Right ventricle myocardium superior (tissue), 1 donor: Measurements from ENCODE around the gene SOAT1. TPM values are rescaled to one million over a fixed set of nuclear protein-coding genes. Genes with fewer than 3 reads are reported as not detected.
A peak's percentile ranks its signal among the peaks of the same experiment; 100 is the strongest.
"Not testable (repeated sequence)": the region's sequence is repeated elsewhere in the genome, so short reads cannot be mapped to it uniquely, and the experiment has no call there.

Experiments used
- ATAC-seq: fragments of 200-7000 bp; cut with Tn5 transposase; one replicate; pipeline ENCODE4 v1.9.1; 2020; ENCODE audit warnings: mild to moderate bottlenecking; ENCODE audit not compliant: poor library complexity
- DNase-seq: peaks from one replicate; pipeline ENCODE4 v3.0.0-alpha.2; 2020
- intact Hi-C: fragments of 100-400 bp; cut with DNase I; formaldehyde crosslinking; loops from one replicate; pipeline ENCODE4 v1.11.2; 2022
- total RNA-seq: library from RNA; stranded (reverse); fragmentation: NEBNext Ultra II Directional; extraction: Animal tissue kit (Norgen Biotek cat#: 25700); gene quantifications from one replicate; pipeline ENCODE4 v1.2.1, GENCODE V29; 2021
- donor health status: DM: no; HTN: yes; CAD: no; lungs with severe emphysema.

Gene SOAT1
- total RNA-seq, 1 donor from 2014 or later: 8.5 TPM

DNA sequence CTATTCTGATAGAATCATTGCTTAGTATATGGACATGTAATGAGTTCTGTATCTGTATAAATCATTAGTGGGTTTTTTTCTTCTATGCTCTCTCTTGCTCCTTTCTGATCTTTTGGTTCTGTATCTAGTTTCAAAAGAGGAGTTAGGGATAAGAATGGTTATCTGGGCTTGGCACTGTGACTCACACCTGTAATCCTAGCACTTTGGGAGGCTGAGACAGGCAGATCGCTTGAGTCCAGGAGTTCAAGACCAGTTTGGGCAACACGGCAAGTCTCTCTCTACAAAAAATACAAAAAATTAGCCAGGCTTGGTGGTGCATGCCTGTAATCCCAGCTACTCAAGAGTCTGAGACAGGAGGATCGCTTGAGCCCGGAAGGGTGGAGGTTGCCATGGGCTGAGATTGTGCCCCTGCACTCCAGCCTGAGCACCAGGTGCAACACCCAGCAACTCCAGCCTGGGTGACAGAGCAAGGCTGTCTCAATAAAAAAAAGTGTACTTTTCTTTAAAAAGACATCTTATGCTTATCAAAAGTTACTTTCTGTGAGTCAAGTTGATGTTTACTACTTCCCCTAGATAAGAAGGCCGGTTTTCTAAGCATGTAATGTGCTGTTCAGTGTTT is 44.5 kb downstream of the SOAT1 start:
- ATAC-seq (no peak), DNase-seq (no peak)
- intact Hi-C loops: no loop called here

DNA sequence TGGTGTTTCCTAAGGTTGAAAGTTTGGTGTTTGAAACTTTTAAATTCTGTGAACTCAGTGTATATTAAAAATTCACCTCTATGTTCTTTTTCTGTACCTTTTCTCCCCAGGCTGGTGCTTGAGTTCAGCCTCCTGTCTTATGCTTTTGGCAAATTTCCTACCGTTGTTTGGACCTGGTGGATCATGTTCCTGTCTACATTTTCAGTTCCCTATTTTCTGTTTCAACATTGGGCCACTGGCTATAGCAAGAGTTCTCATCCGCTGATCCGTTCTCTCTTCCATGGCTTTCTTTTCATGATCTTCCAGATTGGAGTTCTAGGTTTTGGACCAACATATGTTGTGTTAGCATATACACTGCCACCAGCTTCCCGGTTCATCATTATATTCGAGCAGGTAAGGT is 47.3 kb downstream of the SOAT1 start:
- ATAC-seq: no peak
- intact Hi-C loops: no loop called here

DNA sequence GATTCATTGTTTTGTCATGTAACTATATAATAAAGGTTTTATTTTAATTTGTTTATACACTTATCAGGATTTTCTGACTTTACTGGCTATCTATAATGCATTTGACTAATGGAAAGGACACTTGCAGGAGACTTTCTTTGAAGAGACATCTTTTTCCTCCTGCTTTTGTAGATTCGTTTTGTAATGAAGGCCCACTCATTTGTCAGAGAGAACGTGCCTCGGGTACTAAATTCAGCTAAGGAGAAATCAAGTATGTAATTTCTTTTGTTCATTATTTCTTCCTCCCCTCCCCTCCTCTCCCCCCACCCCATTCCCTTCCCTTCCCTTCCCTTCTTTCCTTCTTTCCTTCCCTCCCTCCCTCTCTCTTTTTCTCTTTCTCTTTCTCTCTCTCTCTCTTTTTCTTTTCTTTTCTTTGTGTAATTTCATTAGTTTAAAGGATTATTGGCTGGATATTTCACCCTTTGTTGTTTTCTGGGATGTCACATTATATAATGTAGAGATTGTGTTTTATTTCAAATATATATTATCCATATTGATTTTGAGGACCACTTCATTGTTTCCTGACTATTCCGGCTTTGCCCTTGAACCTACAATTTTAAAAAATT is 48.4 kb downstream of the SOAT1 start:
- intact Hi-C loops: no loop called here
- no peak for ATAC-seq
- no peak for DNase-seq

More for the DNA sequence above, 47.3 kb downstream of the SOAT1 start:
- DNase-seq: no peak

DNA sequence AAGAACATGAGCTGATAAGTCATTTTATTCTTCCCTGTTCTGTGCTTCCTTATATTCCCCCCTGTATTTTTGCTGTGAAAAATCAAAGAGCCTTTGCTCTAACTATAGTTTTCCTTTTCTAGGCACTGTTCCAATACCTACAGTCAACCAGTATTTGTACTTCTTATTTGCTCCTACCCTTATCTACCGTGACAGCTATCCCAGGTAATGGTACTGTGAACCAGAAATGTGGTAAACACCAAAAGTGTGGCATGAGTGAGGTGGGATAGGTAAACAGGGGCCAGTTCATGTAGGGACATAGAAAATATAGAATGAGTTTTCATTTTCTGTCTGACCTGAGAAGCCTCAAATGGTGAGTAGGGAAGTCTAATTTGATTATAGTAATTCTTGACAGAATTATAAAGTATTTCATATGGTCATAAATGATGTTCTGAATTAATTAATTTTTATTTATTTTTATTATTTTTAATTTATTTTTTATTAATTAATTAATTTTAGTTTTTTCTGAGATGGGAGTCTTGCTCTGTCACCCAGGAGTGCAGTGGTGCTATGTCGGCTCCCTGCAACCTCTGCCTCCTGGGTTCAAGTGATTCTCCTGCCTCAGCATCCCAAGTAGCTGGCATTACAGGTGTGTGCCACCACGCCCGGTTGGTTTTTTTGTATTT is 49.3 kb downstream of the SOAT1 start:
- DNase-seq (no peak), ATAC-seq (no peak)
- intact Hi-C loops: no loop called here

DNA sequence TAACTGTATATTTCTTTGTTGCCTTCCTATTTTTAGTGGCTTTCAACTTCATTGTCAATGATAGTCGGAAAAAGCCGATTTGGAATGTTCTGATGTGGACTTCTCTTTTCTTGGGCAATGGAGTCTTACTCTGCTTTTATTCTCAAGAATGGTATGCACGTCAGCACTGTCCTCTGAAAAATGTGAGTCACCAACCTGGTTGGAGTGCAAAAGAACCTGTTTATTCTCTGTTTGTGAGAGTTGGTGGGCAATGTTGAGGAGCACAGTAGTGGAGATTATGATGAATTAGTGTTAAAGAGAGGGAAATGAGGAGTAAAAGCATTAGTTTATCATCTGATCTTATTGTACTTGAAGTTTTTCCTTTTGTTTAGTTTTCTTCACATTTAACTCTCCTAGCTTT is 57.7 kb downstream of the SOAT1 start:
- no peak for ATAC-seq
- DNase-seq: no peak
- intact Hi-C loops: no loop called here

- DNase-seq: no peak
- intact Hi-C loops: no loop called here
- no peak for ATAC-seq
Observed at GRCh38 chr1:179352236-179352635, 58.6 kb downstream of the SOAT1 start.

GRCh38 chr1:179353546-179353945 is 59.9 kb downstream of the SOAT1 start:
- ATAC-seq: peak; percentile 98
- no peak for DNase-seq
- intact Hi-C loops: no loop called here

- intact Hi-C loops, DNase-seq, ATAC-seq: not testable (repeated sequence)
Observed at GRCh38 chr1:179361631-179362030, 68.0 kb downstream of the SOAT1 start.

DNA sequence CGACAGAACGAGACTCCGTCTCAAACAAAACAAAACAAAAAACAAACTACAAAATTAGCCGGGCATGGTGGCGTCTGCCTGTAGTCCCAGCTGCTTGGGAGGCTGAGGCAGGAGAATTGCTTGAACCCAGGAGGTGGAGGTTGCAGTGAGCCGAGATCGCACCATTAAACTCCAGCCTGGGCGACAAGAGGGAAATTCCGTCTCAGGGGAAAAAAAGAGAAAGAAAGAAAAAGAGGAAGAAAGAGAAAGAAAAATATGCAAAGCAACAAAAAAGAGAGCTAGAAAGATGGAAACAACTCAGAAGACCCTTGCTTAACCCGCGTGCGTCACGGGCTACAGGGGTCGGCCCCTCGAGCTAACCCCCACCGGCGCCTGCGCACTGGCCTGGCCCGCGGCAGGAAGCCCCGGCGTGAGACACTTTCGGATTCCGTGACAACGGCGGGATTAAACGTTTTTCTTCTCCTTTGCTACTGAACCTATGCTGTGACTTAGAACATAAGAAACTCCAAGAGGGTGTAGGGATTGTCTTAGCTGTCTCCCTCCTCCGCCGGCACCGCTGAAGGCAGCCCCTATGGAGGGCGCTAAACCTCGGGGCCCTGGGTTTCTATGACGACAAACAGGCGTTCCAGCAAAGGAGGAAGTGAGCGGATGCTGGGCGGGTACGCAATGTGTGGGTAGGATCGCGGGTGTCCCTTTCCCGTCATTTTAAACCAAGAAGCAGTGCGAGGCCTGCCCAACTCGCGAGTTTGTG is 71.9 kb downstream of the SOAT1 start, which contains the start of gene AXDND1:
AXDND1 (plus strand) TSS at position 630 of the 751 bp plus-strand sequence. CDS start 539 bp downstream, outside the sequence.
- peak; percentile 92 for DNase-seq
- intact Hi-C loops: loop anchor here (5.0 kb wide), 2 partner anchors 113 to 283 kb away; partner anchors contain the start of gene TOR3A
- peak; percentile 97 for ATAC-seq

- DNase-seq (no peak), ATAC-seq (no peak)
- intact Hi-C loops: loop anchor here (5.0 kb wide), 2 partner anchors 114 to 284 kb away; partner anchors contain the start of gene TOR3A
Observed at GRCh38 chr1:179366093-179366800, 72.7 kb downstream of the SOAT1 start.

- intact Hi-C loops: loop anchor here (5.0 kb wide), 2 partner anchors 118 to 288 kb away; partner anchors contain the start of gene TOR3A
- no peak for ATAC-seq
Observed at GRCh38 chr1:179369751-179370341, 76.2 kb downstream of the SOAT1 start.

GRCh38 chr1:179372160-179372559 is 78.6 kb downstream of the SOAT1 start:
- no peak for ATAC-seq
- intact Hi-C loops: no loop called here
- no peak for DNase-seq

More at GRCh38 chr1:179369751-179370341, 76.2 kb downstream of the SOAT1 start:
- DNase-seq: no peak

DNA sequence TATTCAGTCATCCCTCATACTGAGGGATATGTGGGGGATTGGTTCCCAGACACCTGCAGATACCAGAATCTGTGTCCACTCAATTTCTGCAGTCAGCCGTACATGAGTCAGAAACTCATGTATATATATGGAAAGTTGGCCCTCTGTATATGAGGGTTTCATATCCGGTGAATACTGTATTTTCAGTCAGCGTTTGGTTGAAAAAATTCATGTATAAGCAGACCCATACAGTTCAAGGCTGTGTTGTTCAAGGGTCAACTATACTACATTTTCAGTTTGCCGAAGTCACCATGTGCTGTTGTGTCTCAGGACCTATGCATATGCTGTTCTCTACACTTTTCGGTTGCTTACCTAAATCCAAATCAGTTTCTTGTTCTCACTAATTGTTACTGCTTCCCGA is 82.6 kb downstream of the SOAT1 start:
- intact Hi-C loops: no loop called here
- no peak for ATAC-seq
- DNase-seq: no peak

DNA sequence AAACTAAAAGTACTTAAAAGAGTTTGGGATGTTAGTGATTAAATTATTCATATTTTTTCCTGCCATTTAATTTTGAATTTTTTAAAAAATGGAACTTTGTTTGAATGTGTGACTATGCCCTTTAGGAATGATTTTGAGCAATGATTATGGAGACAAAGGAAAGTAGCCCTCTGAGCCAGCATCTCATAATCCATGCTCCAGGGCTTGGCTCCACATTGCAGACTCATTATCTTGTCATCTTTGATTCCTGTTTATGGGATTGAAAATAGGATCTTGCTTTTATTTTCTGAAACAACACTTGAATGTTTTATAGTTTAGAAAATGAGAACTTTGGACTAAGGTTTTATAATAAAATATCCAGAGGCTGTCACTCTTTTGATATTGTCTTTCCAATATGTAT is 86.7 kb downstream of the SOAT1 start:
- ATAC-seq: no peak
- intact Hi-C loops: no loop called here
- no peak for DNase-seq

DNA sequence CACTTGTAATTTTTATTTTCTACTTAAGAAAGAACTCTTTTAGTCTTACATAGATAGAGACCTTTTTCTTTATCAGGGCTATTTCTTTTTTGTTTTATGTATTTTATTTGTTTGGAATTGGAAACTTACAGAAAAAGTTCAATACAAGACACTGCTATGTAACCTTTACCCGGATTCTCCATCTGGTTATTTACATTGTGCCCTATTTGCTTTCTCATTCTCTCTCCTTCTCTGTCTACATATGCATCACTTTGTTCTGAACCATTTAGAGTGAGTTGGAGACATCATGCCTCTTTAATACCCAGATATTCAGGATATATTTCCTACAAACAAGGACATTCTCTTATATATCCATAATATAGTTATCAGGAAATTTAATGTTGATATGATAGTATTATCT is 90.4 kb downstream of the SOAT1 start:
- DNase-seq: no peak
- intact Hi-C loops: no loop called here
- ATAC-seq: no peak

DNA sequence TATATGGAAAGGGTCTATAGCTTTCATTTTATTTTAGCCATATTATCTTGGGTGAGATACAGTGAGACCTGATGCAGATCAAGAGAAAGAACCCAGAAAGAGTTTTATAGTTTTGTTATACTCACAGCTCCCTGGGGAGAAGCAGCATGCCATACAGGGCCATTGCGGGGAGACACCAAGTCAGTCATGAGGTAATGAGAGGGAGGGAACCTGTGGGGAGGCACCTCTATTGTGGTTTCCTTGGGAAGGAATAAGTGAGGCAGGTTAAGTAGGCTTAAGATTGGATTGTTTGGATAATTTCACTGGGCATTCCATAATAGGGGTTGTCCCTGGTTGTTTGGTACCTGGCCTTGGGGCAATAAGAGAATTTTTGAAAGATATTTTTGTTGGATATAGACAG is 91.9 kb downstream of the SOAT1 start:
- ATAC-seq: no peak
- intact Hi-C loops: no loop called here
- no peak for DNase-seq

- intact Hi-C loops: no loop called here
Observed at GRCh38 chr1:179393721-179394120, 100.1 kb downstream of the SOAT1 start.

GRCh38 chr1:179399399-179399798 is 105.8 kb downstream of the SOAT1 start:
- intact Hi-C loops, ATAC-seq, DNase-seq: not testable (repeated sequence)

More at GRCh38 chr1:179393721-179394120, 100.1 kb downstream of the SOAT1 start:
- ATAC-seq: no peak
- DNase-seq: no peak
